Globus pallidus (tissue), 1 donor: ENCODE results near the gene IRX2.

Source experiments
- DNase-seq: peaks from one replicate; pipeline ENCODE4 v3.0.0-alpha.2; 2015; ENCODE audit warnings: low spot score

IRX2 gene

GRCh38 chr5:2751592-2752021 is at the start of gene IRX2:
TSS of gene IRX2 (minus strand) at chr5:2751677. CDS start at chr5:2751413, 264 bp downstream.
- peak; percentile 91 for DNase-seq

DNA sequence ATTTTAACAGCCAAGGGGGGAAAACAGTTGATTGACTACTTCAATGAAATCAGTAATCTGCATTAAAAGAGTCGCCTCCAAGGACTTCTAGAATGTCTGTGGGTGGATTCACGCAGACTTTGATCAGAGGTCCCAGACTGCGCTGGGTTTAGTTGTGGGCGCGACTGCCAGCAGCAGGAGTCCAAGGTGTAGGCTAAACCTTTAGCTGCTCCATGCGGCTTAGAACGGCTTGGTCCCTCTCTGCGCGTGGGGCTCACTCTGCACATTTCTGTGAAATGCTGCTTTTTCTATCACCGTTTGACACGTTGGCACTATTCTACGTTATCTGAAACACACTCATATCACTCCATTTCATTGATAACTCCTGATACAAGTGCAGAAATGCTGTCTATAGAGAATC is 48.6 kb upstream of the IRX2 start:
- no peak for DNase-seq

GRCh38 chr5:2797981-2798380 is 46.5 kb upstream of the IRX2 start:
- no peak for DNase-seq

- DNase-seq = no peak
Measured at GRCh38 chr5:2797160-2797559, 45.7 kb upstream of the IRX2 start.

GRCh38 chr5:2783223-2783622 is 31.7 kb upstream of the IRX2 start:
- no peak for DNase-seq

- DNase-seq = no peak
Measured at GRCh38 chr5:2782658-2783057, 31.2 kb upstream of the IRX2 start.

- DNase-seq = no peak
Measured at GRCh38 chr5:2780421-2781171, 29.1 kb upstream of the IRX2 start.

DNA sequence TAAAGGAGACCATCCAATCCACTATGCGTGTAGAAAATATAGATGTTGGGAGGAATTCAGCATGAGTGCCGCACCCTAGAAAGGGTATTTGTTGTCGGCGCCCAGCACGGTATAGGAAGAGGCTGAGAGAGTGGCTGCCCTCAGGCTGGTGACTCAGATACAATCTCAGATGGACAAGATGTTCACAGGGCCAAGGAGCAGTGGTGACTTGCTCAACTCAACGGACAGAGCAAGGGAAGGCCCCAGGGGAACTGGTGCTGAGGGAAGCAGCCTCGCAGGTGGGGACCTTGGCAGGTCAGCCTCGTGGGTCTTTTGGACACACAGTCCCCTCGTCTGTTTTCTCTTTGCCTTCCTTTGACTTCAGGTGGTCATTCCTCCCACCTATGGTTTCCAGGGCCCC is 28.0 kb upstream of the IRX2 start:
- DNase-seq = no peak

DNA sequence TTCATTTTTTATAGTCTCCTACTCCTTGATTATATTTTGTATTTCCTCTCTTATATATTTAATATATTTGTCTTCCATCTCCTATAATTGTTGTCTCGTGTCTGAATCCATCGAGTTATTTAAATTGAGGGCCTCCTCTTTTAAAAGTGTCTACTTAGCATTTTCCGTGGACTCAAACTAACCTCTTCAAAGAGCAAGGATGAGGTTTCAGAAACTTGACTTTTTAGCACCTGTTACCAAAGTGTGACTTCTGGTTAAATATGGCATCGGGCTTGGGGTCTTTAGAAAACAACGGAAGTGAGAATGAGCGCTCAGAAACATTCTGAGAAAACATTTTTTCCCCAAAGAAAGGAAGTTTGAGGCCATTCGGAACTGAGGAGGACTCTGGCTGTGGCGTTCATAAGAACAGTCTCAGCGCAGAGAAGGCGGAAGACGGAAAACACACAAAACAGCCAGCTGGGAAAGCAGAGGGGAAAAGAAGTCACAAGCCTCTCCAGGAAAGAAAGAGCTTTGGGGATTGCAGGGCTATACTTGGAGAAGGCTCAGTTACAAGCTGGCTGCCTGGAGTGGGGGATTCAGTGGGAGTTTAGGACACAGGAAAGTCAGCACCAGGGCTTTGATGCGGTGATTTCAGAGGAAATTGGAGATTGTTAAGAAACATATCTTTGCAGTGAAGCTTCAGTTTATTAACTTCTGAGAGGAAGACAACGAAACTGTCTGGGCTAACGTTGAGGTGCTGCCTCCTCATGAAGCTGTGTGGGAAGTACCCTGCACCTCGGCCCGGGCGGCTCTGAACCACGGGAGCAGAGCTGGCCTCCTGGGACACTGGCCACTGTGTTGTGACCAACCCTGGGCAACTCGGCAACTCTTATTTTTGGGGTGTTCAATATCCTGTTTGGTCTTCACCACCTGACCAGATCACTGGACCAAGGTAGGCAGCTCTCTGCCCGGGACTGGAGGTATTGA is 25.1 kb upstream of the IRX2 start:
- no peak for DNase-seq

GRCh38 chr5:2773327-2773726 is 21.9 kb upstream of the IRX2 start:
- DNase-seq = no peak

GRCh38 chr5:2767089-2767488 is 15.6 kb upstream of the IRX2 start:
- no peak for DNase-seq

DNA sequence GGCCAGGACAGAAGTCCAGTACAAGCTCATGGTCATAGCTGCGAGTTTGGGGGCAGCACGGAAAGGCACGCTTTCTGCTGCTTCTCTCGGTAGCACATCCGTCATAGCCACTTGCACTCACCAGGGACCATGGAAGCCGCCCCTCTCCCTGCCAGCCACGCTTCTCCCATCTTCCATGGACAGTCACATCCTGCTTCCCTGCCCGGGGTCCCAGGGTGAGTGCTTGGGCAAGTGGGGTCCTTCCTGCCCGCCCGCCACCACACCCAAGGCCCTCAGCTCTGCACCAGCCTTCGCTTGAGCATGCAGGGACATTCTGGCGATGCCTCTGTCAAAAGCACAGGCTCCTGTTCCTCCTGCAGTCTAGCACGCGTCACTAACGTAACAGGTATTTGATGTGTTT is 13.1 kb upstream of the IRX2 start:
- no peak for DNase-seq

DNA sequence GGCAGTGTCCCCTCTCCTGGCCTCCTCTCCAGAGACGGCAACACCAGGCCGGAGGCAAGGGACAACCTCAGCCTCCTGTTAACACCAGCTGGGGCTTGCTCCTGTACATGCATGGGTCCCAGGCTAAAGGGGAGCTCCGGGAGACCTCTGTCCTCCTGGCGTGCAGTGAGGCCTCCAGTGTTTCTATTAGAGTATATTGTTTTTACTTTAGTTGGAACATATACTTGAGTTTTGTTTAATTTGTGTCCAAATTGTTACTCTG is 12.0 kb upstream of the IRX2 start:
- DNase-seq = no peak

DNA sequence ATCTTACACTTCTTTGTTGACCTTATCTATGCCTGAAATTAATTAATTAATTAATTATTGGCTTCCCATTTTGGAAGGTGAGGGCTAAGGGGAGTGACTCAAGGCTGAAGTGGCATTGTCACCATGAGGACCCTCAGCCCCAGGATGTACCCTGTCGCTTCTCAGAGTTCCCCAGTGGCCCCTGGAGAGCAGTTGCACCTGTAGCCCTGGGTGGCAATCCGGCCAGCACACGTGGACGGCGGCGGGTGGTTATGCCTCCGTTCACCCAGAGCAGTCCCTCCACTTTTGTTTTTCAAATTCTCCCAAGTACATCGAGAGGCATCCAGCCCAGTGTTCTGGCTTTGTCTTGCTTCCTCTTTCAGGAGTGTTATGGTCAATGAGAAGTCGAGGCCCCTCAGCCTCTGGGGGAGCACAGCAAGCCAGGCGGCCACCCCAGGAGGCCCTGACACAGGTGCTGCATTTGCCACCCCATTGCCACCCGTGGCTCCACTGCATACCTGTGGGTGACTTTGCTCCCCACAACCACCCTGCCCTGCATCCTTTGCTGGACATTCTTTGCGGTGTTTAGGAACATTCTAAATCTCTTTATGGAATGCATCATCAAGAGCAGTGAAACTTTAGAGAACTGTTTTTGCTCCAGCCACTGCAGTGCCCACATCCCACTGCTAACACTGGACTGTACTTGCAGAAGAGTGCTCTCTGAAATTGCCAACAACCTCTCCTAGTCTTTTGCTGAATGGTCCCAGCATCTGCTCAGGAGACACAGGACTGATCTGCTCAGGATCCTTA is 11.5 kb upstream of the IRX2 start:
- DNase-seq = no peak

GRCh38 chr5:2761921-2762488 is 10.5 kb upstream of the IRX2 start:
- DNase-seq = no peak

DNA sequence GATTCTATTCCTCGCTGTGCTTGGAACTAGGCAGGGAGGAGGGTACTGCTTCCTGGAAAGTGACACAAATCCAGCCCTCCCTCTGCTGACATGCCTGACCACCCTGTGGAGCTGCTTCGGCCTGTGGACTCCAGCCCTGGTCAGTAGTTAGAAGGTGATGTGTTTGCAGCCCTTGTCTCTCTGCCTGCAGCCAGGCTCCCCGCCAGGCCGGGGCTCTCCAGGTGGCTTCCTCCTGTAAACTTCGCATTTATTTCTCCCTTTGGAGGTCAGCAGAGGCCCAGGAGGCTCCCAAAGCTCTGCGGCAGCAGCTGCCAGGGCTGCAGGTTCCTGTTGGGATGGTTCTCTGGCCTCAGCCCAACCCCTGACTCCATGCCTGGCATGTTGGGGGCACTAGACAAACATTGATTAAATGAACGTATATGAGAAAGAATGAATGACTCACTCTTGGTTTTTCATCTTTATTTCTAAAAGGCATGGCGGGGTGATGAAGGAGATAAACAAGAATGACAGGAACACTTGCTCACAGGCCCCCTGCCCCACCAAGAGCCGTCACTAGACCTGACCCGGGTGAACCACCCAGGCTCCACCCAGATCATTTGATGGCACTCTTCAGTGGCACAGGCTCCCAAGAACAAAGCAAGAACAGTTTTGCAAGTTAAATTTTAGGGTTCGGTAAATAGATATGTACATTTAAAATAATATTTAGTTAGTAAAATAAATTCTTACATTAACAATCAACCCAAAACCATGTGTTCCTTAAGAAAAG is 8.4 kb upstream of the IRX2 start:
- DNase-seq = no peak

DNA sequence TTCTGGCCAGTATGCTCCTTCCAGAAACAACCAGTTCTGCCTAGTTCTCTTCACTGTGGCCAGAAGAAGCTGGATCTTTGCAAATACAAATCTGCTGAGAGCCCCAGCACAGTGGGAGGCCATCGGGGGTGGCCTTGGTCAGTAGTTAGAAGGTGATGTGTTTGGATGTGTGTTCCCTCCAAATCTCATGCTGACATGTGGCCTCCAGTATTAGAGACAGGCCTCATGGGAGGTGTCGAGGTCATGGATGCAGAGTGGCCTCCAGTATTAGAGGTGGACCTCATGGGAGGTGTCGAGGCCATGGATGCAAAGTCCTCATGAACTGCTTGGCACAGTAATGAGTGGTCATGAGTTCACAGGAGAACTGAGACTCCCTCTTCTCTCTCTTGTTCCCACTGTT is 7.6 kb upstream of the IRX2 start:
- no peak for DNase-seq

- DNase-seq = no peak
Measured at GRCh38 chr5:2758632-2759031, 7.2 kb upstream of the IRX2 start.

DNA sequence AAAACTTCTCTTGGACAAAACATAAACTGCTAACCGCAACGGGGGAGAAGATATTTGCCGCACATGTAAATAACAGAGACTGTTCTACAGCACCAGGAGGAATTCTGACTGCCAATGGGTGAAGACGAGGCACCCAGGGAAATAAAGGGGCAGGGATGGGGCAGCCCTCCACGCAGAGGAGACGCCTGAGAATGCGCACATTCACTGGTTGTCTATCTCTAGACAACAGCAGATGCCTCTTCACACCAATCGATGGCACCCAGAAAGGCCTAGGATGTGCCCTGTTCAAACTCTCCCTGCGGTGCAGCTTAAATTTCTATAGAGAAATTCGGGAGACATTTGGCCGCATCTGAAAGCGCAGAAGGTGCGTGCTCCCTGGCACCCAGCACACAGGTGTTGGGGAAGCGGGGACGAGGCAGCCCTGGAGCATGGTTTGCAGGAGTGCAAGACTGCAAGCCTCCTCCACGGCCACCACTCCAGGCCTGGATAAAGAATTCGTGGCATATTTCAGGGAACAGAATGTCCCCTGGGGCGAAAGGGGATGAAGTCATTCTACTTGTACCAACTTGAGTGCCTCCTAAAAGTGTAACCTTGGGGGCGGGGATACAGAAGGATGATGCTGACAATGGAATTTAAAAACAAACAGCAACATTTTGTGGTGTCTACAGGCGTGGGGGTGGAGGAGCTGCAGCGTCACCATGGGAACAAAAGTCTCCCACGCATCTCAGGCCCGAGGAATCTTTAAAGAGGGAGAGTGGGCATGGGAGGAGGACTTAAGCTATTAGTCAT is 6.3 kb upstream of the IRX2 start:
- DNase-seq = no peak
